GM23338 (cell line): ENCODE data around the gene CT83. TPM values are rescaled to one million over a fixed set of nuclear protein-coding genes. Genes with fewer than 3 reads are reported as not detected.

ENCODE experiments used
- ATAC-seq: fragments of 200-7000 bp; cut with Tn5 transposase; 3 replicates; pipeline ENCODE4 v1.9.1; 2020
- DNase-seq: peaks from one replicate; pipeline ENCODE4 v3.0.0-alpha.2; 2015; ENCODE audit warnings: low spot score
- H2AFZ ChIP-seq: fragments of 200-600 bp; sonication (generic); 2 replicates; pipeline ENCODE4 v1.8.0; 2016; ENCODE audit warnings: antibody characterized with exemption, mild to moderate bottlenecking, moderate library complexity
- H3F3A ChIP-seq: fragments of 200-600 bp; sonication (generic); replicated peaks from 2 replicates; pipeline ENCODE4 v1.8.0; 2017; ENCODE audit warnings: antibody characterized with exemption, mixed run types, low read depth
- H3K27ac ChIP-seq: fragments of 200-600 bp; sonication (generic); 2 replicates; pipeline ENCODE4 v1.6.1; 2016; ENCODE audit warnings: low read depth
- H3K27me3 ChIP-seq: fragments of 200-600 bp; sonication (generic); 2 replicates; pipeline ENCODE4 v1.8.0; 2016; ENCODE audit warnings: mild to moderate bottlenecking, mixed run types, moderate library complexity; ENCODE audit not compliant: insufficient read depth
- H3K36me3 ChIP-seq: fragments of 200-600 bp; sonication (generic); 2 replicates; pipeline ENCODE4 v1.8.0; 2016; ENCODE audit warnings: mild to moderate bottlenecking; ENCODE audit not compliant: insufficient read depth
- H3K4me1 ChIP-seq: fragments of 200-600 bp; sonication (generic); 2 replicates; pipeline ENCODE4 v1.8.0; 2016; ENCODE audit warnings: mild to moderate bottlenecking, moderate library complexity; ENCODE audit not compliant: insufficient read depth
- H3K4me2 ChIP-seq: fragments of 200-600 bp; sonication (generic); 2 replicates; pipeline ENCODE4 v1.7.1; 2017; ENCODE audit warnings: mixed run types
- H3K4me3 ChIP-seq: fragments of 200-600 bp; sonication (generic); 2 replicates; pipeline ENCODE4 v1.6.1; 2016; ENCODE audit warnings: mixed run types
- H3K79me2 ChIP-seq: fragments of 200-600 bp; sonication (generic); replicated peaks from 2 replicates; pipeline ENCODE4 v1.8.0; 2017; ENCODE audit warnings: mild to moderate bottlenecking; ENCODE audit not compliant: insufficient read depth
- H3K9me2 ChIP-seq: fragments of 200-600 bp; sonication (generic); 2 replicates; pipeline ENCODE4 v1.8.0; 2017; ENCODE audit not compliant: insufficient read depth
- H4K20me1 ChIP-seq: fragments of 200-600 bp; sonication (generic); replicated peaks from 2 replicates; pipeline ENCODE4 v1.8.0; 2017; ENCODE audit warnings: mild to moderate bottlenecking; ENCODE audit not compliant: insufficient read depth
- H3K27ac Mint-ChIP-seq: 2 replicates; pipeline ENCODE4 v1.8.0; 2020; ENCODE audit warnings: inconsistent platforms, mild to moderate bottlenecking, moderate library complexity, mixed read lengths
- H3K27me3 Mint-ChIP-seq: 3 replicates; pipeline ENCODE4 v1.8.0; 2022; ENCODE audit warnings: low read depth, mild to moderate bottlenecking, moderate library complexity, mixed read lengths, inconsistent platforms; ENCODE audit not compliant: insufficient read depth, poor library complexity
- H3K36me3 Mint-ChIP-seq: 3 replicates; pipeline ENCODE4 v1.8.0; 2021; ENCODE audit warnings: low read depth, mild to moderate bottlenecking, inconsistent platforms, moderate library complexity, mixed read lengths
- H3K4me1 Mint-ChIP-seq: 3 replicates; pipeline ENCODE4 v1.8.0; 2020; ENCODE audit warnings: mild to moderate bottlenecking, inconsistent platforms, mixed read lengths
- H3K4me3 Mint-ChIP-seq: 3 replicates; pipeline ENCODE4 v1.8.0; 2021; ENCODE audit warnings: moderate library complexity, mild to moderate bottlenecking, inconsistent platforms, mixed read lengths
- H3K9me3 Mint-ChIP-seq: 3 replicates; pipeline ENCODE4 v1.8.0; 2020; ENCODE audit warnings: moderate library complexity, mild to moderate bottlenecking, inconsistent platforms, mixed read lengths
- CREB1 ChIP-seq: fragments of 250-450 bp; sonication (Bioruptor Pico); IDR thresholded peaks from 2 replicates; pipeline ENCODE4 v1.5.0; 2020; ENCODE audit warnings: low read depth, mild to moderate bottlenecking, moderate library complexity
- CTCF ChIP-seq, 2 experiments: fragments of 200-600 bp in 1 of 2; sonication (generic) in 1 of 2; conservative IDR thresholded peaks; 2 replicates each; pipeline versions ENCODE4 v1.5.1 to v1.6.1; 2016 to 2017; ENCODE audit warnings: antibody characterized with exemption in 2 of 2, low read depth in 2 of 2, mild to moderate bottlenecking in 2 of 2, moderate library complexity in 1 of 2
- ETS1 ChIP-seq: IDR thresholded peaks from 2 replicates; pipeline ENCODE4 v1.6.1; 2016; ENCODE audit warnings: antibody characterized with exemption
- EZH2 ChIP-seq: fragments of 200-600 bp; sonication (generic); IDR thresholded peaks from one replicate; pipeline ENCODE4 v1.8.0; 2017; ENCODE audit warnings: antibody characterized with exemption, mild to moderate bottlenecking, low read depth; ENCODE audit not compliant: unreplicated experiment
- EZH2phosphoT487 ChIP-seq: fragments of 200-600 bp; sonication (generic); IDR thresholded peaks from one replicate; pipeline ENCODE4 v1.8.1; 2018; ENCODE audit warnings: antibody characterized with exemption; ENCODE audit not compliant: unreplicated experiment
- JUNB ChIP-seq: IDR thresholded peaks from one replicate; pipeline ENCODE4 v1.6.1; 2016; ENCODE audit warnings: antibody characterized with exemption; ENCODE audit not compliant: unreplicated experiment
- NANOG ChIP-seq: IDR thresholded peaks from 2 replicates; pipeline ENCODE4 v1.6.1; 2016; ENCODE audit warnings: antibody characterized with exemption, borderline replicate concordance
- POLR2AphosphoS5 ChIP-seq: IDR thresholded peaks from 2 replicates; pipeline ENCODE4 v1.6.1; 2016; ENCODE audit warnings: antibody characterized with exemption, low read depth
- REST ChIP-seq: IDR thresholded peaks from one replicate; pipeline ENCODE4 v1.6.1; 2018; ENCODE audit warnings: antibody characterized with exemption; ENCODE audit not compliant: unreplicated experiment
- STAT1 ChIP-seq: IDR thresholded peaks from one replicate; pipeline ENCODE4 v1.6.1; 2016; ENCODE audit warnings: antibody characterized with exemption; ENCODE audit not compliant: unreplicated experiment
- ZNF331 ChIP-seq: fragments of 250-450 bp; sonication (Bioruptor Pico); IDR thresholded peaks from 2 replicates; pipeline ENCODE4 v1.5.0; 2020; ENCODE audit warnings: low read depth, mild to moderate bottlenecking, moderate library complexity
- ZNF462 ChIP-seq: fragments of 250-450 bp; sonication (Bioruptor Pico); IDR thresholded peaks from 2 replicates; pipeline ENCODE4 v1.5.0; 2020; ENCODE audit warnings: mild to moderate bottlenecking, moderate library complexity
- polyA plus RNA-seq: library from polyadenylated mRNA; unstranded; fragments of >200 nt; fragmentation: Nextera tagmentation; extraction: Ambion mirVana; gene quantifications from 2 replicates; pipeline ENCODE4 v1.2.1, GENCODE V29; 2016
- total RNA-seq: library from RNA; depleted of rRNA; stranded (reverse); fragments of >200 nt; shearing (Covaris generic); gene quantifications from 2 replicates; pipeline ENCODE4 v1.2.3, GENCODE V29; 2014

Gene CT83
- total and polyA plus RNA-seq, 2 experiments from 2014 or later, result not detected

GRCh38 chrX:116436358-116436816 lies 26.4 kb downstream of the CT83 start, which contains the start of gene SLC6A14 (continued):
- TF ChIP-seq ETS1 (no peak), CTCF (conservative IDR thresholded peaks at IDR 0.05; ENCODE audit: low read depth in 2 of 2) (no peak)

- Histone ChIP-seq H3K9me2 (no peaks in the 10 kb centered on the region), H3K4me1 (no peaks in the 10 kb centered on the region), H3K4me3 (no peak overlapping the region), H3F3A (no peaks in the 10 kb centered on the region), H3K79me2 (no peaks in the 10 kb centered on the region), H3K27me3 (no peaks in the 10 kb centered on the region), H3K4me2 (no peak overlapping the region), H4K20me1 (no peaks in the 10 kb centered on the region), H3K36me3 (no peaks in the 10 kb centered on the region), H2AFZ (no peak overlapping the region), H3K27ac (no peak overlapping the region)
- DNase-seq (no peak), ATAC-seq (no peak)
- Mint-ChIP-seq H3K4me1 (no peaks in the 10 kb centered on the region), H3K4me3 (no peak overlapping the region), H3K36me3 (no peaks in the 10 kb centered on the region), H3K9me3 (no peaks in the 10 kb centered on the region; the same call in 2 of the 3 replicates), H3K27me3 (no peaks in the 10 kb centered on the region), H3K27ac (no peak overlapping the region)
- TF ChIP-seq ETS1 (no peak), EZH2 (no peak), POLR2AphosphoS5 (no peak), EZH2phosphoT487 (no peak), CREB1 (CRISPR knock-in tag) (no peak), ZNF331 (CRISPR knock-in tag) (no peak), ZNF462 (CRISPR knock-in tag) (no peak), REST (no peak), JUNB (no peak), STAT1 (no peak), NANOG (no peak)
Measured at GRCh38 chrX:116435597-116435996, 27.2 kb downstream of the CT83 start.
